K562 (cell line): Measurements from ENCODE around the gene ZFP69B. TPM values are rescaled to one million over a fixed set of nuclear protein-coding genes. Genes with fewer than 3 reads are reported as not detected.

Experiments
- ATF1 ChIP-seq, 2 experiments: fragments of 450-650 bp in 1 of 2; IDR thresholded peaks; 2 replicates each; pipeline ENCODE4 v1.6.1; 2016; ENCODE audit warnings: missing compliant biosample characterization in 1 of 2, missing genetic modification characterization in 1 of 2
- BCL6 ChIP-seq: fragments of 250-450 bp; sonication (Bioruptor Pico); IDR thresholded peaks from 2 replicates; pipeline ENCODE4 v1.4.0; 2020
- CBX3 ChIP-seq, 2 experiments: IDR thresholded peaks; 1 replicate in 1 of 2; 2 replicates in 1 of 2; pipeline ENCODE4 v1.6.1; 2012; ENCODE audit warnings: inconsistent platforms in 2 of 2, low read length in 2 of 2, borderline replicate concordance in 1 of 2, control low read depth in 1 of 2
- DIDO1 ChIP-seq: fragments of 450-650 bp; IDR thresholded peaks from 2 replicates; pipeline ENCODE4 v1.6.1; 2016; ENCODE audit warnings: low read depth, missing biosample characterization, missing genetic modification characterization
- ETV1 ChIP-seq: fragments of 450-650 bp; conservative IDR thresholded peaks from 2 replicates; pipeline ENCODE4 v1.6.1; 2016; ENCODE audit warnings: missing genetic modification characterization, control low read depth, low read depth, missing compliant biosample characterization
- HMG20A ChIP-seq: fragments of 450-650 bp; formaldehyde crosslinking; conservative IDR thresholded peaks from 2 replicates; pipeline ENCODE4 v1.4.0; 2020; ENCODE audit warnings: mild to moderate bottlenecking, mixed read lengths
- IRF2 ChIP-seq: sonication (generic); formaldehyde crosslinking; IDR thresholded peaks from 2 replicates; pipeline ENCODE4 v1.8.1; 2022; ENCODE audit warnings: mild to moderate bottlenecking, missing genetic modification reagents
- MAZ ChIP-seq, 2 experiments: fragments of 450-650 bp in 1 of 2; sonication (generic) in 1 of 2; formaldehyde crosslinking; IDR thresholded peaks in 1 of 2; conservative IDR thresholded peaks in 1 of 2; 2 replicates each; pipeline versions ENCODE4 v1.4.0 to v1.5.0; 2020; ENCODE audit warnings: mild to moderate bottlenecking in 1 of 2, missing genetic modification reagents in 1 of 2
- MEIS2 ChIP-seq: fragments of 450-650 bp; IDR thresholded peaks from 2 replicates; pipeline ENCODE4 v1.6.1; 2014; ENCODE audit warnings: mild to moderate bottlenecking; ENCODE audit not compliant: partially characterized antibody
- NEUROD1 ChIP-seq: fragments of 150-350 bp; IDR thresholded peaks from 2 replicates; pipeline ENCODE4 v1.6.1; 2014; ENCODE audit warnings: borderline replicate concordance, low read length, low read depth; ENCODE audit not compliant: partially characterized antibody
- RBBP5 ChIP-seq: fragments of 200-600 bp; sonication (generic); IDR thresholded peaks from 2 replicates; pipeline ENCODE4 v1.6.1; 2012; ENCODE audit warnings: borderline replicate concordance, mild to moderate bottlenecking, low read length, control low read depth, inconsistent platforms; ENCODE audit not compliant: insufficient read depth, poor library complexity, severe bottlenecking
- RERE ChIP-seq: sonication (generic); formaldehyde crosslinking; IDR thresholded peaks from 2 replicates; pipeline ENCODE4 v1.8.0; 2023; ENCODE audit warnings: missing genetic modification reagents, mild to moderate bottlenecking, borderline replicate concordance
- STAT5A ChIP-seq: IDR thresholded peaks from 2 replicates; pipeline ENCODE4 v1.6.1; 2012; ENCODE audit warnings: low read length, inconsistent platforms, borderline replicate concordance
- TAL1 ChIP-seq: fragments of 450-650 bp; IDR thresholded peaks from 2 replicates; pipeline ENCODE4 v1.6.1; 2016; ENCODE audit warnings: mild to moderate bottlenecking
- TGIF2 ChIP-seq: sonication (generic); formaldehyde crosslinking; IDR thresholded peaks from 2 replicates; pipeline ENCODE4 v1.8.1; 2022; ENCODE audit warnings: mild to moderate bottlenecking, missing genetic modification reagents, moderate library complexity
- TRIM24 ChIP-seq, 2 experiments: fragments of 450-650 bp; IDR thresholded peaks; 2 replicates each; pipeline ENCODE4 v1.6.1; 2016
- TRIM28 ChIP-seq: fragments of 450-650 bp; IDR thresholded peaks from 2 replicates; pipeline ENCODE4 v1.6.1; 2017
- ZBTB8A ChIP-seq: fragments of 450-650 bp; IDR thresholded peaks from 2 replicates; pipeline ENCODE4 v1.6.1; 2018; ENCODE audit warnings: mild to moderate bottlenecking, moderate library complexity; ENCODE audit not compliant: partially characterized antibody
- ZFP30 ChIP-seq: fragments of 250-450 bp; sonication (Bioruptor Pico); IDR thresholded peaks from 2 replicates; pipeline ENCODE4 v1.8.0; 2022; ENCODE audit warnings: moderate library complexity, mild to moderate bottlenecking, inconsistent platforms, borderline replicate concordance
- ZNF184 ChIP-seq: sonication (generic); formaldehyde crosslinking; IDR thresholded peaks from 2 replicates; pipeline ENCODE4 v1.5.0; 2020; ENCODE audit warnings: missing genetic modification reagents
- ZNF280A ChIP-seq: fragments of 450-650 bp; IDR thresholded peaks from 2 replicates; pipeline ENCODE4 v1.6.1; 2018; ENCODE audit warnings: mild to moderate bottlenecking, low read depth; ENCODE audit not compliant: partially characterized antibody
- ZNF77 ChIP-seq: fragments of 250-450 bp; sonication (Bioruptor Pico); IDR thresholded peaks from 2 replicates; pipeline ENCODE4 v1.5.0; 2020
- polyA plus RNA-seq, 8 experiments: library from polyadenylated mRNA; depleted of rRNA in 4 of 8; stranded (reverse) in 5 of 8; unstranded in 3 of 8; fragments of >200 nt; fragmentation: Nextera tagmentation in 2 of 8; fragmentation: Illumina TruSeq in 1 of 8; extraction: Ambion mirVana in 2 of 8; extraction: Trizol in 1 of 8; gene quantifications; 2 replicates each; pipeline versions ENCODE4 v1.2.1 to v1.2.3, GENCODE V29; 2011 to 2014; ENCODE audit warnings: inconsistent platforms in 1 of 8, missing spikeins in 1 of 8
- total RNA-seq, 7 experiments: library from RNA; depleted of rRNA in 6 of 7; stranded (reverse); fragments of >200 nt in 6 of 7; fragmentation: Illumina TruSeq in 2 of 7; extraction: Trizol in 2 of 7; gene quantifications; 2 replicates each; pipeline versions ENCODE4 v1.2.1 to v1.2.3, GENCODE V29; 2011 to 2021; ENCODE audit warnings: low replicate concordance in 1 of 7

ZFP69B gene
- total and polyA plus RNA-seq, 9 of the 15 experiments (the other 6 are each of a cell fraction or from before 2014, with no cell fraction given), result 1.6 to 10.3 (median 8.4) TPM

- no peak for TF ChIP-seq RERE (CRISPR knock-in tag)
- TF ChIP-seq TAL1, result no peak
- no peak for TF ChIP-seq IRF2 (CRISPR knock-in tag)
- peak; percentile 95 for TF ChIP-seq ZFP30
- no peak for TF ChIP-seq RBBP5
- no peak for TF ChIP-seq BCL6 (CRISPR knock-in tag)
- TF ChIP-seq ETV1, result no peak
- no peak for TF ChIP-seq ZNF77 (CRISPR knock-in tag)
- TF ChIP-seq TGIF2 (CRISPR knock-in tag), result no peak
- TF ChIP-seq NEUROD1, result no peak
- no peak for TF ChIP-seq ZBTB8A
- TF ChIP-seq TRIM24 (IDR thresholded peaks at IDR 0.05), result peak; percentile 13 to 49; a peak in 1 of 4 replicates
- peak; percentile 92; the same call in 1 of the 2 replicates for TF ChIP-seq TRIM28
- TF ChIP-seq ZNF280A, result peak; percentile 79
- TF ChIP-seq STAT5A, result no peak
- no peak for TF ChIP-seq MEIS2
- TF ChIP-seq HMG20A (CRISPR knock-in tag), result no peak
- TF ChIP-seq ATF1 (CRISPR knock-in tag; IDR thresholded peaks at IDR 0.05), result no peak
- TF ChIP-seq ATF1 (tag; IDR thresholded peaks at IDR 0.05), result no peak
- TF ChIP-seq CBX3 (IDR thresholded peaks at IDR 0.05; ENCODE audit: borderline replicate concordance in 1 of 2, low read length in 2 of 2), result peak in 1 of 2 experiments; percentile 86; a peak in 2 of 3 replicates
- TF ChIP-seq MAZ (CRISPR knock-in tag; conservative IDR thresholded peaks at IDR 0.05 in 1 of 2, IDR thresholded peaks at IDR 0.05 in 1 of 2), result no peak
- no peak for TF ChIP-seq ZNF184 (CRISPR knock-in tag)
- no peak for TF ChIP-seq DIDO1 (tag)
- TF ChIP-seq, all 486 proteins: peak for 6
Observed at GRCh38 chr1:40475268-40475667, 25.0 kb downstream of the ZFP69B start (continued).
